Upper lobe of right lung (tissue), 1 donor: ENCODE data around the gene COL28A1. TPM values are rescaled to one million over a fixed set of nuclear protein-coding genes. Genes with fewer than 3 reads are reported as not detected.

Experiments used
- ATAC-seq: fragments of 200-7000 bp; cut with Tn5 transposase; one replicate; pipeline ENCODE4 v1.9.1; 2020; ENCODE audit warnings: mild to moderate bottlenecking, moderate library complexity
- DNase-seq: peaks from one replicate; pipeline ENCODE4 v3.0.0-alpha.2; 2020
- H3K27ac ChIP-seq: fragments of 200-600 bp; one replicate; pipeline ENCODE4 v1.8.0; 2022
- H3K27me3 ChIP-seq: fragments of 200-600 bp; one replicate; pipeline ENCODE4 v1.8.0; 2022; ENCODE audit warnings: mild to moderate bottlenecking
- H3K36me3 ChIP-seq: fragments of 200-600 bp; one replicate; pipeline ENCODE4 v1.8.0; 2022
- H3K4me1 ChIP-seq: fragments of 200-600 bp; one replicate; pipeline ENCODE4 v1.8.0; 2022
- H3K4me3 ChIP-seq: fragments of 200-600 bp; one replicate; pipeline ENCODE4 v1.8.0; 2022; ENCODE audit warnings: mild to moderate bottlenecking
- H3K9me3 ChIP-seq: fragments of 200-600 bp; one replicate; pipeline ENCODE4 v1.8.0; 2022
- intact Hi-C: fragments of 100-400 bp; cut with DNase I; formaldehyde crosslinking; loops from one replicate; pipeline ENCODE4 v1.11.0; 2022
- total RNA-seq: library from RNA; stranded (reverse); fragmentation: NEBNext Ultra II Directional; extraction: Animal tissue kit (Norgen Biotek cat#: 25700); gene quantifications from one replicate; pipeline ENCODE4 v1.2.1, GENCODE V29; 2021
- TF ChIP-seq, protein P1 (sequence below): fragments of 200-600 bp; IDR thresholded peaks from one replicate; pipeline ENCODE4 v1.8.0; 2022; ENCODE audit warnings: antibody characterized with exemption
- donor health status: DM: no; HTN: yes; CAD: no; lungs with severe emphysema.

Gene COL28A1
- total RNA-seq, 1 donor from 2014 or later: 0.61 TPM

DNA sequence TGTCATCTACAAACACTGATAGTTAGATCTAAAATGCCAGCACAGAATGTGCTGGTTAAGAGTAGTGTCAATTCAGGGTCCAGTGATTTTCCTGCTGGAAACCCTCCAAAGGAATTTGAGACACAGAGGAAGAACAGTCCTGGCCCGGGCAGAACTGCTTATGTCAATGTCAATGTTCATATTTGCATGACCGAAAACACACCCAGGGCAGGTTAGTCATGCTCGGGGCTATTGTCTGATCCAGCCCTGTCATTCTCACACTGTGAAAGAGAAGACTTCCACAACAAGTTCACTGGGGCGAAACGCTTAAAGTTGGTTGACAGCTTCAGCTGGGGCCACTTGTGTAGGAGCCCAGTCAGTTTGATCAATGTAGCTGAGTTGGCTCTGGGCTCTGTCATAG lies 214.0 kb downstream of the COL28A1 start:
- ATAC-seq (no peak), DNase-seq (no peak)
- no peak overlapping the region for H3K4me3 ChIP-seq
- no peak overlapping the region for H3K27ac ChIP-seq
- no peaks in the 10 kb centered on the region for H3K4me1 ChIP-seq
- TF ChIP-seq, protein P1, sequence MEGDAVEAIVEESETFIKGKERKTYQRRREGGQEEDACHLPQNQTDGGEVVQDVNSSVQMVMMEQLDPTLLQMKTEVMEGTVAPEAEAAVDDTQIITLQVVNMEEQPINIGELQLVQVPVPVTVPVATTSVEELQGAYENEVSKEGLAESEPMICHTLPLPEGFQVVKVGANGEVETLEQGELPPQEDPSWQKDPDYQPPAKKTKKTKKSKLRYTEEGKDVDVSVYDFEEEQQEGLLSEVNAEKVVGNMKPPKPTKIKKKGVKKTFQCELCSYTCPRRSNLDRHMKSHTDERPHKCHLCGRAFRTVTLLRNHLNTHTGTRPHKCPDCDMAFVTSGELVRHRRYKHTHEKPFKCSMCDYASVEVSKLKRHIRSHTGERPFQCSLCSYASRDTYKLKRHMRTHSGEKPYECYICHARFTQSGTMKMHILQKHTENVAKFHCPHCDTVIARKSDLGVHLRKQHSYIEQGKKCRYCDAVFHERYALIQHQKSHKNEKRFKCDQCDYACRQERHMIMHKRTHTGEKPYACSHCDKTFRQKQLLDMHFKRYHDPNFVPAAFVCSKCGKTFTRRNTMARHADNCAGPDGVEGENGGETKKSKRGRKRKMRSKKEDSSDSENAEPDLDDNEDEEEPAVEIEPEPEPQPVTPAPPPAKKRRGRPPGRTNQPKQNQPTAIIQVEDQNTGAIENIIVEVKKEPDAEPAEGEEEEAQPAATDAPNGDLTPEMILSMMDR: no peak
- H3K9me3 ChIP-seq: no peaks in the 10 kb centered on the region
- H3K36me3 ChIP-seq: no peaks in the 10 kb centered on the region
- H3K27me3 ChIP-seq: no peaks in the 10 kb centered on the region
- intact Hi-C loops: no loop called here

DNA sequence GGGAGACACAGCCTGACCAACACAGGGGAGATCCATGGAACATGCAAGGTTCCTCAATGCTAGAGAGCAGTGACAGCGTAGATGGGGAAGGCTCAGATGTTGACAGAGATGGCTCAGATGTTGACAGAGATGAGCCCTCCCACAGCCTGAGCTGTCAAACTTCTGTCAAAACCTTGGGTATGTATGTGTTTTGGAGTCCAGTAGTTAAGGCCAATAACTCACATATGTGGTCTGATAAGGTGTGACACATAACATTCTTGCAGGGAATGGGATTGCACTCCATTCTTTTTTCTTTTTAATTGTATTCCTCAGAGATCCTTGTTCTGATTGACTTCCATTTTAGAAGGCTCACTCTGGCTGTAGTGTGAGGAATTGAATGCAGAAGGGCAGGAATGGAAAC lies 217.1 kb downstream of the COL28A1 start:
- ATAC-seq: peak; percentile 51
- TF ChIP-seq, protein P1: no peak
- intact Hi-C loops: no loop called here
- no peak for DNase-seq
- no peaks in the 10 kb centered on the region for H3K36me3 ChIP-seq
- no peak overlapping the region for H3K27ac ChIP-seq
- H3K4me1 ChIP-seq: no peaks in the 10 kb centered on the region
- no peaks in the 10 kb centered on the region for H3K9me3 ChIP-seq
- H3K27me3 ChIP-seq: no peaks in the 10 kb centered on the region
- no peak overlapping the region for H3K4me3 ChIP-seq

DNA sequence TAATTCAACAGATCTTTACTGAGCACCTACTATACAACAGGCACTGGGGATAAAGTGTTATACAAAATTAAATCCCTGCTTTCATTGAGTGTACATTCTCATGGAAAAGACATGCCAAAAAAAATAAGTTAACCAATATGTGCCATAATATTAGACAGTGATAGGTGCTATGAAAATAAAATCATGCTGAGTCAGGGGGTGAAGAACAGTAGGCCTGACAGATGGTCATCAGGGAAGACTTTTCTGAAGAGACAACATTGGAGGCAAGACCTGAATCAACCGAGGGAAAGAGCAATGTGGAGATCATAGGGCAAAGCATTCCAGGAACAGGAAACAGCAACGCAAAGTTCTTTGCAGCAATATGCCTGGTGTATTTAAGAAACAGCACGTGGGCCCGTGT lies 217.8 kb downstream of the COL28A1 start:
- ATAC-seq (no peak), DNase-seq (no peak)
- Histone ChIP-seq H3K4me1 (no peaks in the 10 kb centered on the region), H3K4me3 (no peak overlapping the region), H3K27me3 (no peaks in the 10 kb centered on the region), H3K27ac (no peak overlapping the region), H3K9me3 (no peaks in the 10 kb centered on the region), H3K36me3 (no peaks in the 10 kb centered on the region)
- intact Hi-C loops: no loop called here
- TF ChIP-seq, protein P1: no peak

DNA sequence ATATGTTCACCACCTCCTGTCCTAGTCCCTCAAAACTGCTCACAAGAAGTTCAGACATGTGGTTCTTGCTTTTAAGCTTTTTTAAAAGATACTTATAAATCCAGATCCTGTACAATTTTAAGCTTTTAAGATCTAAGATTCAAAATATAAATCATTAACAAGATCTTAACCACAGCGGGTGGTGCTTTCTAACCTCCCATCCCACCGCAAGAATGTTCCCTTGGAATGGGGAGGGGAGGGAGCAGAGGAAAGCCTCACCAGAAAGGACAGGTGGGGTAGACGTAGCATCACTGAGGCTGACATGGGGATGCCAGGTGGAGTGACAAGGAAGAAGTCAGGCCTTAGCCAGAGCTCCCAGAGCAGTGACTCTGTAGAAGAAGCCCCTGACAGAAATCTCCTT lies 219.8 kb downstream of the COL28A1 start:
- no peaks in the 10 kb centered on the region for H3K9me3 ChIP-seq
- no peak overlapping the region for H3K27ac ChIP-seq
- no peak overlapping the region for H3K4me3 ChIP-seq
- H3K27me3 ChIP-seq: no peaks in the 10 kb centered on the region
- TF ChIP-seq, protein P1: no peak
- DNase-seq (no peak), ATAC-seq (no peak)
- no peaks in the 10 kb centered on the region for H3K4me1 ChIP-seq
- H3K36me3 ChIP-seq: no peaks in the 10 kb centered on the region
- intact Hi-C loops: no loop called here

DNA sequence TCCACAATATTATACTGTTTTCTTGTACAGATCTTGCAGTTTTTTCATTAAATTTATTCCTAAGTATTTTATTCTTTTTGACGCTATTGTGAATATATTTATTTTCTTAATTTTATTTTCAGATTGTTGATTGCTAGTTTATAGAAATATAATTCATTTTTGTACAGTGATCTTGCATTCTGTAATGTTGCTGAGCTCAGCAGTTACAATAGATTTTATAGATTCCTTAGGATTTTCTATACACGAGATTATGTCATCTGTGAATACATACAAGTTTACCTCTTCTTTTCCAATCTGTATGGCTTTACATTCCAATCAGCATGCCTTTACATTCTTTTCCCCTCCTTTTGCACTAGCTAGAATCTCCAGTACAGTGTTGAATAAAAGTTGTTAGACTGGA lies 223.3 kb downstream of the COL28A1 start:
- no peak for DNase-seq
- TF ChIP-seq, protein P1: no peak

DNA sequence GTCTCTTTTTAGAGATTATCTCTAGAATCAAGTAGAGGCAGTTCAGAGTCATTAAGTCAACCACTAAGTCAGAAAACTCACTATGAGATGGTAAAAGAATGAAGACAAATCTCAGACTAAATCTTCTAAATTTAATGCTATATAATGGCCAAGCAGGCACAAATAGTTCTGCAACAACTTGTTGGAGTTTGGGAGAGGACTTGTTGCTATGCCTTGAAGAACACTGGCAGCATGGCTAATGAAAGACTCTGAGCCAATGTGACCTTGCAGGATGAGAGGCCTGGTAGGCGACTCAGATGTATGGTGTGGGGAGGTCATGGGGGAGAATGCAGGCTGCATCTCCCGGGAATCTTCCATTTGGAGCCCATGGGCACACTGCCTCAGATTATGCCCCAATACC lies 224.7 kb downstream of the COL28A1 start:
- ATAC-seq: no peak
- Histone ChIP-seq H3K9me3 (no peaks in the 10 kb centered on the region), H3K4me1 (no peaks in the 10 kb centered on the region), H3K4me3 (no peak overlapping the region), H3K36me3 (no peaks in the 10 kb centered on the region), H3K27ac (no peak overlapping the region), H3K27me3 (no peaks in the 10 kb centered on the region)
- TF ChIP-seq, protein P1: no peak
- no peak for DNase-seq
- intact Hi-C loops: no loop called here

More for the DNA sequence above, 223.3 kb downstream of the COL28A1 start:
- H3K4me3 ChIP-seq: no peak overlapping the region
- H3K4me1 ChIP-seq: no peaks in the 10 kb centered on the region
- no peaks in the 10 kb centered on the region for H3K9me3 ChIP-seq
- H3K27ac ChIP-seq: no peak overlapping the region
- intact Hi-C loops: no loop called here
- H3K27me3 ChIP-seq: no peaks in the 10 kb centered on the region
- no peak for ATAC-seq
- H3K36me3 ChIP-seq: no peaks in the 10 kb centered on the region
